Esophagus muscularis mucosa (tissue), 4 donors: ENCODE data around the gene SPRR5. TPM values are rescaled to one million over a fixed set of nuclear protein-coding genes. Genes with fewer than 3 reads are reported as not detected.

ENCODE experiments used
- DNase-seq: peaks from one replicate; pipeline ENCODE4 v3.0.0-alpha.2; 2017; ENCODE audit errors: extremely low spot score
- H3K27ac ChIP-seq, 4 donors: fragments of 200-600 bp; sonication (generic); replicated peaks in 1 of 4; 1 replicate in 3 of 4; 2 replicates in 1 of 4; pipeline ENCODE4 v1.5.1; 2016 to 2019; ENCODE audit warnings: mild to moderate bottlenecking in 1 of 4
- H3K27me3 ChIP-seq, 4 donors: fragments of 200-600 bp; sonication (generic); one replicate each; pipeline versions ENCODE4 v1.5.1 to v1.6.0; 2016 to 2019
- H3K36me3 ChIP-seq, 4 donors: fragments of 200-600 bp; sonication (generic); one replicate each; pipeline ENCODE4 v1.5.1; 2016 to 2019
- H3K4me1 ChIP-seq, 4 donors: fragments of 200-600 bp; sonication (generic); one replicate each; pipeline ENCODE4 v1.5.1; 2016 to 2019
- H3K4me3 ChIP-seq, 4 donors: fragments of 200-600 bp; sonication (generic); 1 replicate in 2 of 4; 2 replicates in 2 of 4; pipeline ENCODE4 v1.5.1; 2016 to 2019; ENCODE audit warnings: mild to moderate bottlenecking in 4 of 4, moderate library complexity in 1 of 4
- H3K9me3 ChIP-seq, 4 donors: fragments of 200-600 bp; sonication (generic); 1 replicate in 3 of 4; 2 replicates in 1 of 4; pipeline ENCODE4 v1.5.1; 2016 to 2019
- EP300 ChIP-seq: sonication (generic); formaldehyde crosslinking; IDR thresholded peaks from one replicate; pipeline ENCODE4 v1.6.1; 2017; ENCODE audit warnings: antibody characterized with exemption
- POLR2A ChIP-seq: fragments of 450-650 bp; IDR thresholded peaks from one replicate; pipeline ENCODE4 v1.6.1; 2017; ENCODE audit warnings: antibody characterized with exemption, moderate library complexity, mild to moderate bottlenecking, low read depth
- POLR2AphosphoS5 ChIP-seq, 2 donors: sonication (generic); formaldehyde crosslinking; IDR thresholded peaks; one replicate each; pipeline ENCODE4 v1.6.1; 2017; ENCODE audit warnings: antibody characterized with exemption in 2 of 2
- whole genome bisulfite sequencing: methylation state at CpG from one replicate; pipeline ENCODE4 v1.1.5; 2018; 5-methylcytosine and 5-hydroxymethylcytosine counted together
- intact Hi-C: fragments of 100-400 bp; cut with DNase I; formaldehyde crosslinking; loops from one replicate; pipeline ENCODE4 v1.15.1; 2023
- total RNA-seq, 4 donors: library from RNA; depleted of rRNA; stranded (reverse); fragments of >200 nt; gene quantifications; one replicate each; pipeline versions ENCODE4 v1.1.0 to v1.2.1, GENCODE V29; 2016
- TF ChIP-seq, protein P1 (sequence below), 3 experiments: fragments of 200-600 bp in 2 of 3; fragments of 450-650 bp in 1 of 3; sonication (generic) in 2 of 3; IDR thresholded peaks; one replicate each; pipeline ENCODE4 v1.5.1; 2017 to 2019; ENCODE audit warnings: antibody characterized with exemption in 3 of 3, mild to moderate bottlenecking in 2 of 3, moderate library complexity in 1 of 3

SPRR5 gene
- total RNA-seq, 4 donors from 2014 or later = not detected

DNA sequence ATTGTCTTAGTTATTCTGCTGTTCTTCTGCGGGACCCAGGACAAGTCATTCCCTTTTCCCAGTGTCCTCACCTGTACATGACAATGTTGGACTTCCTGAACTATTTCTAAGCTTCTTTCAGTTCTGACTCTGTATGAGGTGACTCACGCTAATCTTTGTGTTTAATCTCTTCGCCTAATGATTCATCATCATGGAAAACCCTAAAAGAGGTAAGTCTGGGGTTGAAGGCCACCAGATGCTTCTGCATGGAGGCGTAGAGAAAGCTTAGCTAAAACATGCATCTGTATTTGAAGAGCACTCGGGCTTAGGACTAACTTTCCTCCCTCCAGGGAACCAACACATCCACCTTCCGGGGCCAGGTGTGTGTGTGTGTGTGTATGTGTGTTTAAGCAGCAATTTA is 7.4 kb downstream of the SPRR5 start:
- DNase-seq = no peak
- no peaks in the 10 kb centered on the region for H3K27me3 ChIP-seq
- no peak overlapping the region for H3K4me3 ChIP-seq
- 80% methylated on average over 6 of the region's 6 CpGs for whole genome bisulfite sequencing
- intact Hi-C loops = no loop called here
- no peak overlapping the region for H3K27ac ChIP-seq
- H3K36me3 ChIP-seq = no peaks in the 10 kb centered on the region
- H3K9me3 ChIP-seq = no peaks in the 10 kb centered on the region
- TF ChIP-seq POLR2A = no peak
- no peak for TF ChIP-seq EP300
- TF ChIP-seq, protein P1, sequence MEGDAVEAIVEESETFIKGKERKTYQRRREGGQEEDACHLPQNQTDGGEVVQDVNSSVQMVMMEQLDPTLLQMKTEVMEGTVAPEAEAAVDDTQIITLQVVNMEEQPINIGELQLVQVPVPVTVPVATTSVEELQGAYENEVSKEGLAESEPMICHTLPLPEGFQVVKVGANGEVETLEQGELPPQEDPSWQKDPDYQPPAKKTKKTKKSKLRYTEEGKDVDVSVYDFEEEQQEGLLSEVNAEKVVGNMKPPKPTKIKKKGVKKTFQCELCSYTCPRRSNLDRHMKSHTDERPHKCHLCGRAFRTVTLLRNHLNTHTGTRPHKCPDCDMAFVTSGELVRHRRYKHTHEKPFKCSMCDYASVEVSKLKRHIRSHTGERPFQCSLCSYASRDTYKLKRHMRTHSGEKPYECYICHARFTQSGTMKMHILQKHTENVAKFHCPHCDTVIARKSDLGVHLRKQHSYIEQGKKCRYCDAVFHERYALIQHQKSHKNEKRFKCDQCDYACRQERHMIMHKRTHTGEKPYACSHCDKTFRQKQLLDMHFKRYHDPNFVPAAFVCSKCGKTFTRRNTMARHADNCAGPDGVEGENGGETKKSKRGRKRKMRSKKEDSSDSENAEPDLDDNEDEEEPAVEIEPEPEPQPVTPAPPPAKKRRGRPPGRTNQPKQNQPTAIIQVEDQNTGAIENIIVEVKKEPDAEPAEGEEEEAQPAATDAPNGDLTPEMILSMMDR (IDR thresholded peaks at IDR 0.05) = no peak
- TF ChIP-seq POLR2AphosphoS5 (IDR thresholded peaks at IDR 0.05) = no peak
- no peaks in the 10 kb centered on the region for H3K4me1 ChIP-seq

DNA sequence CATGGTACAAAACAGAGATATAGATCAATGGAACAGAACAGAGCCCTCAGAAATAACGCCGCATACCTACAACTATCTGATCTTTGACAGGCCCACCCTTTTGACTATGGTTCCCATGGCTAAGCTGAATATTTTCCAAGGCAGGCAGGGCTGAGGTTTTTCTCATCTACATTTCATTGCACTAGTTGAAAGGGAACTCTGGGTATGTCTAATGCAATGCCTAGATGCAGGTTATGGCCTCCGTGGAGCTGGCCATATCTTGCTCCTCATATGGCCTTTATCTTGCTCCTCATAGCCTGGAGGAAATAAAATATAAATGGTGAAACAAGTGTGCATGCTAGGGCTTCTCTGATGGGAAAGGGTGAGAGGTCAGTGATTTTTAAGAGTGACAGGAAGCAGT is 10.6 kb downstream of the SPRR5 start:
- Histone ChIP-seq H3K27me3 (no peaks in the 10 kb centered on the region), H3K4me3 (no peak overlapping the region), H3K27ac (no peak overlapping the region), H3K36me3 (no peaks in the 10 kb centered on the region), H3K4me1 (no peaks in the 10 kb centered on the region), H3K9me3 (no peaks in the 10 kb centered on the region)
- intact Hi-C loops = no loop called here
- TF ChIP-seq POLR2A (no peak), EP300 (no peak), POLR2AphosphoS5 (IDR thresholded peaks at IDR 0.05) (no peak)
- TF ChIP-seq, protein P1 (IDR thresholded peaks at IDR 0.05) = no peak
- 82% methylated on average over 3 of the region's 3 CpGs for WGBS
- no peak for DNase-seq

DNA sequence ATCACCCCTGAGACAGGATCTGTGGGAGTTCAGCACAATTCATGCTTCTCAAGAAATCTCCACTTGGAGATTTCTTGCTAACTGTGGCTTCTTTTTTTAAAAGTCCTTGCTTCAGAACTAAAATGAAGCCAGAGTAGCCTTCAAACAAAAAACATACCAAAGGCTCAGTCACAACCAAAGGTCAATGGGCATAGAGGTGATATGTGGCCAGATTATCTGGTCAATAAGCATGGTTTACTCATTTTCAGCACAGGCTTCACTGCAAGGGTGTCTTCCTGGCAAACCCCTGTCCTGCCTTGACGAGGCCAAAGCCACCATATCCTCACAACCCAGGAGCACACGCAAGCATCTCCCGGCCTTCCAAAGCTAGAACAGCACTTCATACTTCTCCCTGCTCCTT is 12.3 kb downstream of the SPRR5 start:
- TF ChIP-seq POLR2AphosphoS5 (IDR thresholded peaks at IDR 0.05) (no peak), EP300 (no peak), POLR2A (no peak)
- TF ChIP-seq, protein P1 (IDR thresholded peaks at IDR 0.05) = no peak
- no peak overlapping the region for H3K27ac ChIP-seq
- H3K9me3 ChIP-seq = no peaks in the 10 kb centered on the region
- no peak for DNase-seq
- no peaks in the 10 kb centered on the region for H3K27me3 ChIP-seq
- intact Hi-C loops = no loop called here
- no peaks in the 10 kb centered on the region for H3K4me1 ChIP-seq
- WGBS = no CpG with 5 or more reads among the region's 3 CpGs
- no peak overlapping the region for H3K4me3 ChIP-seq
- no peaks in the 10 kb centered on the region for H3K36me3 ChIP-seq

DNA sequence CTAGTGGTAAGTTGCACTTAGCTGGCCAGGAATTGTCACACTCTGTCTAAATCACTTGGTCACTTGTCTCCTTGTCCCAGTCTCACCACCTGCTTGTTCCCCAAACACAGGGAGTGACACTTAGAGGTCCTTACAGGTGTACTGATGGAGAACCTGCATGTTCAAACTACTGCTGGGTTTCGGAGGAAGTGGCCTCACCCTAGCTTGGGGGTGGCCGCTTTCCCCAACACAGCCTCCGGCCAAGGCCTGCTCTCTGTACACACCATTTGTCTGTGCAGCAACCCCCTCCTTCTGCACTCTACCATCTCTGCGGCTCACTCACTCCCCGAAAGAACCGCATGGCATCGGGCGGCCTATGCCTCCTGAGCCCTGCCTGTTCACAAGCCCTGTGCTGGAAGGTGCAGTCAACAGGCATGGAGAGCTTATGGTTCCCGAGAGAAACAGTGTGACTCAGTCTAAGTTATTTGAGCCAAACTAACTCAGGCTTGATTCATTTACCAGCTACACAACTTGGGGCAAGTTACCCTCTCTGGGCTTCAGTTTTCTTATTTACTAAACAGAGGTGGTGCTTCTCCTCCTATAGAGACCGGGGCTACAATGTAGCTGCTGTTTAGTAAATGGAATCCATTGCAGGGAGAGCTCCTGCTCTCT is 12.9 kb downstream of the SPRR5 start:
- intact Hi-C loops = no loop called here
- Histone ChIP-seq H3K27me3 (no peaks in the 10 kb centered on the region), H3K9me3 (no peaks in the 10 kb centered on the region), H3K36me3 (no peaks in the 10 kb centered on the region), H3K27ac (no peak overlapping the region), H3K4me1 (no peaks in the 10 kb centered on the region), H3K4me3 (no peak overlapping the region)
- DNase-seq = no peak
- TF ChIP-seq EP300 (no peak), POLR2AphosphoS5 (IDR thresholded peaks at IDR 0.05) (no peak)
- WGBS = 88% methylated on average over 10 of the region's 10 CpGs

DNA sequence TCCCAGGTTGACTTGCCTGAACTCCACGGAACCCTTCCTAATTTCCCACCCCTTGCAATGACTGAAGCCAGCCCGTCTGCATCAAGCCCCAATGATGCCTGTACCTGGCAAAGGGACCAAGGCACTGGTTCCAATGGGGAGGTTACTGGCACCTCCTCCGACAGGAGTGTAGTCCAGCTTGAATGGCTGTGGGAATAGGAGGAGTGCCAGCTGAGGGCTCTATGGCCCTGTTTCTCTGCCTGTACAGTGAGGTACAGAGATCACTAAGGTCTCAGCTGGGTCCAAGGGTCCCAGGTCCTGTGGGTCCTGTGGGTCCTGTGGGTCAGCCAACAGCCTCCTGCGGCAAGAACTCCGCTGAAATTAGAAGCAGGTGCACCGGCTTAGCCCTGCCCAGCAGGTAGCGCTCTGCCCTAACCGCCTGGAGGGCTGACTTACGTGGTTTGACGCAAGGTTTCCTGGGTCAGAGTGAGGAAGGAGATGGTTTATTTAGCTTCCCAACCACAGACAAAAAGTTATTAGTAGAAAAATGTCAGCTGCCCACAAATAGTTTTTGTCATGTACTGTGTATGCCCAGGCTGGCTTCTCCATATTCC is 13.5 kb downstream of the SPRR5 start:
- no peak for DNase-seq
- WGBS = 66% methylated on average over 8 of the region's 10 CpGs
- H3K27me3 ChIP-seq = no peaks in the 10 kb centered on the region
- H3K4me1 ChIP-seq = no peaks in the 10 kb centered on the region
- H3K9me3 ChIP-seq = no peaks in the 10 kb centered on the region
- H3K4me3 ChIP-seq = no peak overlapping the region
- H3K36me3 ChIP-seq = no peaks in the 10 kb centered on the region
- no peak overlapping the region for H3K27ac ChIP-seq
- intact Hi-C loops = no loop called here
- TF ChIP-seq, protein P1 (IDR thresholded peaks at IDR 0.05) = no peak
- TF ChIP-seq POLR2A = no peak
